ENCODE data around the gene SLC6A9. TPM values are rescaled to one million over a fixed set of nuclear protein-coding genes. Genes with fewer than 3 reads are reported as not detected.
A peak's percentile ranks its signal among the peaks of the same experiment; 100 is the strongest.

SLC6A9 gene
- total RNA-seq, 1 experiment from 2014 or later, result 0.40 TPM

- DNase-seq (ENCODE audit: low spot score), result no peak
Observed at GRCh38 chr1:44048532-44049215, 17.4 kb upstream of the SLC6A9 start.

GRCh38 chr1:44047131-44047530 lies 15.9 kb upstream of the SLC6A9 start:
- DNase-seq (ENCODE audit: low spot score), result no peak

GRCh38 chr1:44045064-44045463 lies 13.8 kb upstream of the SLC6A9 start:
- DNase-seq (ENCODE audit: low spot score), result no peak

- no peak for DNase-seq (ENCODE audit: low spot score)
Observed at GRCh38 chr1:44044071-44044801, 13.0 kb upstream of the SLC6A9 start.

GRCh38 chr1:44043176-44044070 lies 12.2 kb upstream of the SLC6A9 start:
- DNase-seq (ENCODE audit: low spot score), result no peak

GRCh38 chr1:44040846-44041245 lies 9.6 kb upstream of the SLC6A9 start:
- no peak for DNase-seq (ENCODE audit: low spot score)

- no peak for DNase-seq (ENCODE audit: low spot score)
Observed at GRCh38 chr1:44040418-44040817, 9.2 kb upstream of the SLC6A9 start.

- peak; percentile 30 for DNase-seq (ENCODE audit: low spot score)
Observed at GRCh38 chr1:44038876-44039657, 7.8 kb upstream of the SLC6A9 start.

- DNase-seq (ENCODE audit: low spot score), result no peak
Observed at GRCh38 chr1:44037154-44037553, 5.9 kb upstream of the SLC6A9 start.

- peak; percentile 66 for DNase-seq (ENCODE audit: low spot score)
Observed at GRCh38 chr1:44036409-44037139, 5.3 kb upstream of the SLC6A9 start.

GRCh38 chr1:44035726-44036408 lies 4.6 kb upstream of the SLC6A9 start:
- peak; percentile 25 for DNase-seq (ENCODE audit: low spot score)

- no peak for DNase-seq (ENCODE audit: low spot score)
Observed at GRCh38 chr1:44034976-44035716, 3.9 kb upstream of the SLC6A9 start.

GRCh38 chr1:44034423-44034822 lies 3.2 kb upstream of the SLC6A9 start:
- no peak for DNase-seq (ENCODE audit: low spot score)

GRCh38 chr1:44033756-44034155 lies 2.5 kb upstream of the SLC6A9 start:
- DNase-seq (ENCODE audit: low spot score), result no peak

GRCh38 chr1:44033041-44033575 lies 1.8 kb upstream of the SLC6A9 start:
- no peak for DNase-seq (ENCODE audit: low spot score)

GRCh38 chr1:44032170-44032790 lies 1.0 kb upstream of the SLC6A9 start:
- DNase-seq (ENCODE audit: low spot score), result no peak

- no peak for DNase-seq (ENCODE audit: low spot score)
Observed at GRCh38 chr1:44030605-44031251, 534 bp downstream of the SLC6A9 start.

GRCh38 chr1:44029911-44030604 lies 1.2 kb downstream of the SLC6A9 start:
- DNase-seq (ENCODE audit: low spot score), result peak; percentile 74

Data from A172 (cell line).